ENCODE measurements around the gene STIMATE. TPM values are rescaled to one million over a fixed set of nuclear protein-coding genes. Genes with fewer than 3 reads are reported as not detected.

Gene STIMATE
- polyA plus RNA-seq, 1 of the 3 experiments (the other 2 are of a cell fraction): 9.3 TPM

DNA sequence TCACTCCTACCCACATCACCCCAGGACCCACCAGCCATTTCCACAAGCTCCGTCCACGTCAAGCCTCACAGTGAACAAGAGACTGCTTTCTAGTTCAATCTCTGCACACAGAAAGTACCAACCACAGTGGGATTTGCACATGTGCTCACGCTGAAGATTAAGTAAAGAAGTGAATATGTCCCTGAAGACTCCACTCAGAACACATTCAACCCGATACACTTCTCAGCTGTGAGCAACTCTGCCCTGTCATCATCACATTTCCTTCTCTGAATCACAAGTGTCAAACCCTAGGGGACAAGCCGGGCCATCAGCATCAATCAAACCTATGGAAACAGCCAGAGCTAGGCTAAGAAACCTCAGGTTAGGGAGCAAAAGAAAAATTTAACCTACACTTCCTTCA, 1.9 kb downstream of the STIMATE start:
- CTCF ChIA-PET: interaction anchor here (1.2 kb wide), 1 partner anchor 39 kb away, joined by 5 read pairs; no protein-coding TSS in a partner anchor
- TF ChIP-seq GATA2 (CRISPR knock-in tag; IDR thresholded peaks at IDR 0.05) (no peak), FOSL2 (IDR thresholded peaks at IDR 0.05; ENCODE audit: borderline replicate concordance, low read depth) (no peak), JUND (IDR thresholded peaks at IDR 0.05) (no peak), NFIC (IDR thresholded peaks at IDR 0.05; ENCODE audit: borderline replicate concordance) (no peak)
- TF ChIP-seq, protein P1, sequence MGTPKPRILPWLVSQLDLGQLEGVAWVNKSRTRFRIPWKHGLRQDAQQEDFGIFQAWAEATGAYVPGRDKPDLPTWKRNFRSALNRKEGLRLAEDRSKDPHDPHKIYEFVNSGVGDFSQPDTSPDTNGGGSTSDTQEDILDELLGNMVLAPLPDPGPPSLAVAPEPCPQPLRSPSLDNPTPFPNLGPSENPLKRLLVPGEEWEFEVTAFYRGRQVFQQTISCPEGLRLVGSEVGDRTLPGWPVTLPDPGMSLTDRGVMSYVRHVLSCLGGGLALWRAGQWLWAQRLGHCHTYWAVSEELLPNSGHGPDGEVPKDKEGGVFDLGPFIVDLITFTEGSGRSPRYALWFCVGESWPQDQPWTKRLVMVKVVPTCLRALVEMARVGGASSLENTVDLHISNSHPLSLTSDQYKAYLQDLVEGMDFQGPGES (IDR thresholded peaks at IDR 0.05; ENCODE audit: low read depth, low read length): no peak
- TF ChIP-seq, protein P2, sequence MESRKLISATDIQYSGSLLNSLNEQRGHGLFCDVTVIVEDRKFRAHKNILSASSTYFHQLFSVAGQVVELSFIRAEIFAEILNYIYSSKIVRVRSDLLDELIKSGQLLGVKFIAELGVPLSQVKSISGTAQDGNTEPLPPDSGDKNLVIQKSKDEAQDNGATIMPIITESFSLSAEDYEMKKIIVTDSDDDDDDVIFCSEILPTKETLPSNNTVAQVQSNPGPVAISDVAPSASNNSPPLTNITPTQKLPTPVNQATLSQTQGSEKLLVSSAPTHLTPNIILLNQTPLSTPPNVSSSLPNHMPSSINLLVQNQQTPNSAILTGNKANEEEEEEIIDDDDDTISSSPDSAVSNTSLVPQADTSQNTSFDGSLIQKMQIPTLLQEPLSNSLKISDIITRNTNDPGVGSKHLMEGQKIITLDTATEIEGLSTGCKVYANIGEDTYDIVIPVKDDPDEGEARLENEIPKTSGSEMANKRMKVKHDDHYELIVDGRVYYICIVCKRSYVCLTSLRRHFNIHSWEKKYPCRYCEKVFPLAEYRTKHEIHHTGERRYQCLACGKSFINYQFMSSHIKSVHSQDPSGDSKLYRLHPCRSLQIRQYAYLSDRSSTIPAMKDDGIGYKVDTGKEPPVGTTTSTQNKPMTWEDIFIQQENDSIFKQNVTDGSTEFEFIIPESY (IDR thresholded peaks at IDR 0.05; ENCODE audit: borderline replicate concordance, low read depth): no peak
- Histone ChIP-seq H3K27me3 (ENCODE audit: insufficient read depth) (no peaks in the 10 kb centered on the region), H3K27ac (ENCODE audit: low read depth in 2 of 2, low read length in 1 of 2) (no peak overlapping the region), H3K79me2 (ENCODE audit: insufficient read depth) (peaks cover 24% of the 10 kb centered on the region; the same call in 1 of the 2 replicates), H3K4me2 (no peak overlapping the region), H3F3A (replicated peaks; ENCODE audit: insufficient read depth) (no peaks in the 10 kb centered on the region), H3K4me3 (ENCODE audit: low read depth in 2 of 2, low read length in 1 of 2) (no peak overlapping the region), H3K36me3 (replicated peaks in 1 of 2; ENCODE audit: control insufficient read depth in 1 of 2, insufficient read depth in 2 of 2, low read length in 1 of 2) (peaks cover 0 to 3% of the 10 kb centered on the region in 2 experiments), H3K9ac (no peak overlapping the region), H4K20me1 (ENCODE audit: insufficient read depth) (no peaks in the 10 kb centered on the region), H3K9me3 (no peaks in the 10 kb centered on the region), H2AFZ (ENCODE audit: low read depth) (no peak overlapping the region), H3K9me2 (no peaks in the 10 kb centered on the region), H3K4me1 (ENCODE audit: control insufficient read depth in 1 of 2, insufficient read depth in 2 of 2, low read depth in 1 of 2, low read length in 1 of 2) (peaks cover 0 to 35% of the 10 kb centered on the region in 2 experiments; a peak in 2 of 4 replicates)
- POLR2A ChIA-PET: no interaction called here
- no peak for DNase-seq
- WGBS (ENCODE audit: low lambda C conversion rate): 78% methylated on average over 5 of the region's 5 CpGs

DNA sequence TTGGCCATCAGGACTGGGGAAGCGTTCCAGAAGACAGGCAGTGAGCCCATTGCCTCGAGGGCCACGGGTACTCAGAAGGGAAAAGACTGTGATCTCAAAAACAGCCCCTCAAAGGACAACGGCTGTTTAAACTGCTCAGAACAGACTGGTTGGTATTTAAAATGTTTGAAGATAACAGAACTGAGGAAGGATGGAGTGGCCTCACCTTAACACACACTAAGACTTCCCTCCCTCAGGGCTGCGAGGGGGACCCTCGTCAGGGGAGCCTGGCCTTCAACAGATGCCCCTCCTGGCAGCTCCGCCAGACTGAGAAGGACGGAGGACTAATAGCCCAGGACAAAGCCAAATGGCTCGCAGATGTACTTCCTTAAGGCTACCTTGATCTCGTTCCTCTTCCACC, 2.6 kb downstream of the STIMATE start:
- 90% methylated on average over 10 of the region's 10 CpGs for WGBS (ENCODE audit: low lambda C conversion rate)

More for the DNA sequence above, 2.6 kb downstream of the STIMATE start:
- H2AFZ ChIP-seq (ENCODE audit: low read depth): no peak overlapping the region
- H3K9me2 ChIP-seq: no peaks in the 10 kb centered on the region
- H3K79me2 ChIP-seq (ENCODE audit: insufficient read depth): peaks cover 24% of the 10 kb centered on the region; the same call in 1 of the 2 replicates
- ChIA-PET CTCF (interaction anchor here (1.2 kb wide), 1 partner anchor 40 kb away, joined by 5 read pairs; no protein-coding TSS in a partner anchor), POLR2A (no interaction called here)
- H4K20me1 ChIP-seq (ENCODE audit: insufficient read depth): no peaks in the 10 kb centered on the region
- no peak overlapping the region for H3K4me3 ChIP-seq (ENCODE audit: low read depth in 2 of 2, low read length in 1 of 2)
- H3K4me1 ChIP-seq (ENCODE audit: control insufficient read depth in 1 of 2, insufficient read depth in 2 of 2, low read depth in 1 of 2, low read length in 1 of 2): peaks cover 0 to 35% of the 10 kb centered on the region in 2 experiments; a peak in 2 of 4 replicates
- no peak for DNase-seq
- no peak overlapping the region for H3K4me2 ChIP-seq
- peaks cover 0 to 3% of the 10 kb centered on the region in 2 experiments for H3K36me3 ChIP-seq (replicated peaks in 1 of 2; ENCODE audit: control insufficient read depth in 1 of 2, insufficient read depth in 2 of 2, low read length in 1 of 2)
- no peaks in the 10 kb centered on the region for H3K27me3 ChIP-seq (ENCODE audit: insufficient read depth)
- no peak overlapping the region for H3K27ac ChIP-seq (ENCODE audit: low read depth in 2 of 2, low read length in 1 of 2)
- no peaks in the 10 kb centered on the region for H3F3A ChIP-seq (replicated peaks; ENCODE audit: insufficient read depth)
- no peak for TF ChIP-seq SMC3 (IDR thresholded peaks at IDR 0.05; ENCODE audit: low read depth, low read length)
- TF ChIP-seq, protein P1 (IDR thresholded peaks at IDR 0.05; ENCODE audit: low read depth, low read length): no peak
- no peak for TF ChIP-seq RCOR1 (IDR thresholded peaks at IDR 0.05; ENCODE audit: low read length)
- TF ChIP-seq, protein P3, sequence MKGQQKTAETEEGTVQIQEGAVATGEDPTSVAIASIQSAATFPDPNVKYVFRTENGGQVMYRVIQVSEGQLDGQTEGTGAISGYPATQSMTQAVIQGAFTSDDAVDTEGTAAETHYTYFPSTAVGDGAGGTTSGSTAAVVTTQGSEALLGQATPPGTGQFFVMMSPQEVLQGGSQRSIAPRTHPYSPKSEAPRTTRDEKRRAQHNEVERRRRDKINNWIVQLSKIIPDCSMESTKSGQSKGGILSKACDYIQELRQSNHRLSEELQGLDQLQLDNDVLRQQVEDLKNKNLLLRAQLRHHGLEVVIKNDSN (IDR thresholded peaks at IDR 0.05; ENCODE audit: borderline replicate concordance, low read depth): no peak
- TF ChIP-seq NRF1 (IDR thresholded peaks at IDR 0.05; ENCODE audit: low read depth, low read length): no peak
- no peak for TF ChIP-seq YY1 (IDR thresholded peaks at IDR 0.05; ENCODE audit: low read depth)
- no peak for TF ChIP-seq RFX5 (IDR thresholded peaks at IDR 0.05; ENCODE audit: low read length)
- no peak for TF ChIP-seq ELF1 (IDR thresholded peaks at IDR 0.05)
- TF ChIP-seq CHD2 (IDR thresholded peaks at IDR 0.05; ENCODE audit: low read length, partially characterized antibody): no peak
- no peak for TF ChIP-seq TCF12 (IDR thresholded peaks at IDR 0.05)
- no peak for TF ChIP-seq MEF2A (IDR thresholded peaks at IDR 0.05; ENCODE audit: borderline replicate concordance, low read depth)
- TF ChIP-seq TEAD4 (IDR thresholded peaks at IDR 0.05; ENCODE audit: borderline replicate concordance, insufficient read depth): no peak
- TF ChIP-seq, protein P4, sequence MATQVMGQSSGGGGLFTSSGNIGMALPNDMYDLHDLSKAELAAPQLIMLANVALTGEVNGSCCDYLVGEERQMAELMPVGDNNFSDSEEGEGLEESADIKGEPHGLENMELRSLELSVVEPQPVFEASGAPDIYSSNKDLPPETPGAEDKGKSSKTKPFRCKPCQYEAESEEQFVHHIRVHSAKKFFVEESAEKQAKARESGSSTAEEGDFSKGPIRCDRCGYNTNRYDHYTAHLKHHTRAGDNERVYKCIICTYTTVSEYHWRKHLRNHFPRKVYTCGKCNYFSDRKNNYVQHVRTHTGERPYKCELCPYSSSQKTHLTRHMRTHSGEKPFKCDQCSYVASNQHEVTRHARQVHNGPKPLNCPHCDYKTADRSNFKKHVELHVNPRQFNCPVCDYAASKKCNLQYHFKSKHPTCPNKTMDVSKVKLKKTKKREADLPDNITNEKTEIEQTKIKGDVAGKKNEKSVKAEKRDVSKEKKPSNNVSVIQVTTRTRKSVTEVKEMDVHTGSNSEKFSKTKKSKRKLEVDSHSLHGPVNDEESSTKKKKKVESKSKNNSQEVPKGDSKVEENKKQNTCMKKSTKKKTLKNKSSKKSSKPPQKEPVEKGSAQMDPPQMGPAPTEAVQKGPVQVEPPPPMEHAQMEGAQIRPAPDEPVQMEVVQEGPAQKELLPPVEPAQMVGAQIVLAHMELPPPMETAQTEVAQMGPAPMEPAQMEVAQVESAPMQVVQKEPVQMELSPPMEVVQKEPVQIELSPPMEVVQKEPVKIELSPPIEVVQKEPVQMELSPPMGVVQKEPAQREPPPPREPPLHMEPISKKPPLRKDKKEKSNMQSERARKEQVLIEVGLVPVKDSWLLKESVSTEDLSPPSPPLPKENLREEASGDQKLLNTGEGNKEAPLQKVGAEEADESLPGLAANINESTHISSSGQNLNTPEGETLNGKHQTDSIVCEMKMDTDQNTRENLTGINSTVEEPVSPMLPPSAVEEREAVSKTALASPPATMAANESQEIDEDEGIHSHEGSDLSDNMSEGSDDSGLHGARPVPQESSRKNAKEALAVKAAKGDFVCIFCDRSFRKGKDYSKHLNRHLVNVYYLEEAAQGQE (IDR thresholded peaks at IDR 0.05; ENCODE audit: low read depth, low read length): no peak
- TF ChIP-seq SIN3A (IDR thresholded peaks at IDR 0.05; ENCODE audit: borderline replicate concordance, low read depth, low read length): no peak
- TF ChIP-seq TAF1 (IDR thresholded peaks at IDR 0.05; ENCODE audit: borderline replicate concordance, low read depth, low read length): no peak
- H3K9ac ChIP-seq: no peak overlapping the region
- no peaks in the 10 kb centered on the region for H3K9me3 ChIP-seq
